IgD-negative memory B cell (primary cell): ENCODE data around the gene ZWINT. TPM values are rescaled to one million over a fixed set of nuclear protein-coding genes. Genes with fewer than 3 reads are reported as not detected.

Source experiments
- H3K27ac Mint-ChIP-seq, 3 donors: one replicate each; pipeline ENCODE4 v1.8.0; 2020 to 2022; ENCODE audit warnings: mild to moderate bottlenecking in 3 of 3, mixed read lengths in 3 of 3, moderate library complexity in 1 of 3
- H3K27me3 Mint-ChIP-seq: one replicate; pipeline ENCODE4 v1.8.0; 2021; ENCODE audit warnings: mixed read lengths
- H3K36me3 Mint-ChIP-seq: one replicate; pipeline ENCODE4 v1.8.0; 2020; ENCODE audit warnings: mild to moderate bottlenecking, mixed read lengths
- H3K4me1 Mint-ChIP-seq, 3 donors: one replicate each; pipeline ENCODE4 v1.8.0; 2020 to 2022; ENCODE audit warnings: mixed read lengths in 3 of 3, mild to moderate bottlenecking in 1 of 3
- H3K4me3 Mint-ChIP-seq, 4 donors: one replicate each; pipeline ENCODE4 v1.8.0; 2020 to 2022; ENCODE audit warnings: mild to moderate bottlenecking in 4 of 4, mixed read lengths in 4 of 4, moderate library complexity in 3 of 4
- H3K9me3 Mint-ChIP-seq, 3 donors: one replicate each; pipeline ENCODE4 v1.8.0; 2020 to 2021; ENCODE audit warnings: mixed read lengths in 3 of 3, mild to moderate bottlenecking in 1 of 3
- polyA plus RNA-seq: library from polyadenylated mRNA; unstranded; fragments of 300-500 nt; fragmentation: Illumina TruSeq; gene quantifications from one replicate; pipeline ENCODE4 v1.2.3, GENCODE V29; 2021

The ZWINT gene
- 1.9 TPM for polyA plus RNA-seq

GRCh38 chr10:56360967-56361612 lies at the start of gene ZWINT:
Gene ZWINT, minus strand, starts transcription at chr10:56361259. Its CDS starts 23 bp downstream, at chr10:56361236.
- H3K27ac Mint-ChIP-seq, result peak within 1 kb of the TSS; percentile 79 to 90 (median 83)
- peaks cover 2% of the 10 kb centered on the region for H3K36me3 Mint-ChIP-seq
- no peaks in the 10 kb centered on the region for H3K9me3 Mint-ChIP-seq
- H3K27me3 Mint-ChIP-seq, result no peaks in the 10 kb centered on the region
- peaks cover 9 to 14% (median 12%) of the 10 kb centered on the region in 3 donors for H3K4me1 Mint-ChIP-seq
- peak within 1 kb of the TSS; percentile 94 to 100 (median 98) for H3K4me3 Mint-ChIP-seq

- no peak overlapping the region for H3K27ac Mint-ChIP-seq
- no peaks in the 10 kb centered on the region for H3K27me3 Mint-ChIP-seq
- no peak overlapping the region for H3K4me3 Mint-ChIP-seq
- no peaks in the 10 kb centered on the region for H3K4me1 Mint-ChIP-seq
- H3K9me3 Mint-ChIP-seq, result peaks cover 0 to 2% (median 2%) of the 10 kb centered on the region in 3 donors
- H3K36me3 Mint-ChIP-seq, result no peaks in the 10 kb centered on the region
Observed at GRCh38 chr10:56383806-56384205, 22.7 kb upstream of the ZWINT start.

- Mint-ChIP-seq H3K27ac (no peak overlapping the region), H3K27me3 (no peaks in the 10 kb centered on the region), H3K9me3 (peaks cover 0 to 29% (median 11%) of the 10 kb centered on the region in 3 donors), H3K4me3 (peak overlapping the region in 1 of 4 donors; percentile 7), H3K36me3 (peaks cover 2% of the 10 kb centered on the region), H3K4me1 (no peaks in the 10 kb centered on the region)
Observed at GRCh38 chr10:56370217-56371113, 9.4 kb upstream of the ZWINT start.

- peak overlapping the region; percentile 94 to 100 (median 98) for H3K4me3 Mint-ChIP-seq
- no peaks in the 10 kb centered on the region for H3K9me3 Mint-ChIP-seq
- no peaks in the 10 kb centered on the region for H3K27me3 Mint-ChIP-seq
- peak overlapping the region; percentile 79 to 90 (median 83) for H3K27ac Mint-ChIP-seq
- H3K36me3 Mint-ChIP-seq, result peaks cover 2% of the 10 kb centered on the region
- peaks cover 9 to 14% (median 12%) of the 10 kb centered on the region in 3 donors for H3K4me1 Mint-ChIP-seq
Observed at GRCh38 chr10:56360583-56360966, 484 bp downstream of the ZWINT start.

- peak overlapping the region in 1 of 3 donors; percentile 90 for H3K27ac Mint-ChIP-seq
- peaks cover 9 to 14% (median 12%) of the 10 kb centered on the region in 3 donors for H3K4me1 Mint-ChIP-seq
- peaks cover 2% of the 10 kb centered on the region for H3K36me3 Mint-ChIP-seq
- no peaks in the 10 kb centered on the region for H3K9me3 Mint-ChIP-seq
- no peaks in the 10 kb centered on the region for H3K27me3 Mint-ChIP-seq
- peak overlapping the region in 2 of 4 donors; percentile 53 to 96 for H3K4me3 Mint-ChIP-seq
Observed at GRCh38 chr10:56359837-56360236, 1.2 kb downstream of the ZWINT start.

GRCh38 chr10:56357018-56357417 lies 4.0 kb downstream of the ZWINT start:
- Mint-ChIP-seq H3K27ac (no peak overlapping the region), H3K4me1 (peaks cover 9 to 12% (median 10%) of the 10 kb centered on the region in 3 donors), H3K4me3 (no peak overlapping the region), H3K27me3 (no peaks in the 10 kb centered on the region), H3K36me3 (peaks cover 1% of the 10 kb centered on the region), H3K9me3 (no peaks in the 10 kb centered on the region)

- H3K27ac Mint-ChIP-seq, result no peak overlapping the region
- no peak overlapping the region for H3K4me3 Mint-ChIP-seq
- no peaks in the 10 kb centered on the region for H3K27me3 Mint-ChIP-seq
- peaks cover 1% of the 10 kb centered on the region for H3K36me3 Mint-ChIP-seq
- H3K9me3 Mint-ChIP-seq, result no peaks in the 10 kb centered on the region
- peaks cover 0 to 4% (median 0%) of the 10 kb centered on the region in 3 donors for H3K4me1 Mint-ChIP-seq
Observed at GRCh38 chr10:56351909-56352630, 9.0 kb downstream of the ZWINT start.

- Mint-ChIP-seq H3K27me3 (no peaks in the 10 kb centered on the region), H3K4me1 (peaks cover 0 to 4% (median 0%) of the 10 kb centered on the region in 3 donors), H3K36me3 (peaks cover 1% of the 10 kb centered on the region), H3K27ac (no peak overlapping the region), H3K4me3 (no peak overlapping the region), H3K9me3 (no peaks in the 10 kb centered on the region)
Observed at GRCh38 chr10:56349611-56350010, 11.4 kb downstream of the ZWINT start.

GRCh38 chr10:56348101-56348500 lies 13.0 kb downstream of the ZWINT start:
- Mint-ChIP-seq H3K9me3 (no peaks in the 10 kb centered on the region), H3K27ac (no peak overlapping the region)

GRCh38 chr10:56346845-56347415 lies 14.1 kb downstream of the ZWINT start:
- Mint-ChIP-seq H3K4me3 (no peak overlapping the region), H3K4me1 (peaks cover 0 to 4% (median 0%) of the 10 kb centered on the region in 3 donors), H3K27me3 (no peaks in the 10 kb centered on the region), H3K36me3 (peaks cover 2% of the 10 kb centered on the region), H3K9me3 (no peaks in the 10 kb centered on the region), H3K27ac (no peak overlapping the region)

More at GRCh38 chr10:56348101-56348500, 13.0 kb downstream of the ZWINT start:
- Mint-ChIP-seq H3K36me3 (peaks cover 3% of the 10 kb centered on the region), H3K27me3 (no peaks in the 10 kb centered on the region), H3K4me1 (peaks cover 0 to 4% (median 0%) of the 10 kb centered on the region in 3 donors), H3K4me3 (no peak overlapping the region)

- Mint-ChIP-seq H3K27me3 (no peaks in the 10 kb centered on the region), H3K36me3 (peaks cover 2% of the 10 kb centered on the region), H3K4me3 (no peak overlapping the region), H3K27ac (no peak overlapping the region), H3K4me1 (peaks cover 0 to 2% (median 0%) of the 10 kb centered on the region in 3 donors), H3K9me3 (peaks cover 0 to 2% (median 2%) of the 10 kb centered on the region in 3 donors)
Observed at GRCh38 chr10:56341612-56342011, 19.4 kb downstream of the ZWINT start.

GRCh38 chr10:56329961-56330360 lies 31.1 kb downstream of the ZWINT start:
- Mint-ChIP-seq H3K27me3 (no peaks in the 10 kb centered on the region), H3K36me3 (no peaks in the 10 kb centered on the region), H3K27ac (no peak overlapping the region), H3K4me3 (no peak overlapping the region), H3K9me3 (peaks cover 0 to 4% (median 0%) of the 10 kb centered on the region in 3 donors), H3K4me1 (no peaks in the 10 kb centered on the region)

- Mint-ChIP-seq H3K9me3 (peaks cover 0 to 3% (median 0%) of the 10 kb centered on the region in 3 donors), H3K27me3 (no peaks in the 10 kb centered on the region), H3K4me3 (no peak overlapping the region), H3K4me1 (no peaks in the 10 kb centered on the region), H3K36me3 (no peaks in the 10 kb centered on the region), H3K27ac (no peak overlapping the region)
Observed at GRCh38 chr10:56327118-56327517, 33.9 kb downstream of the ZWINT start.

- H3K27ac Mint-ChIP-seq, result no peak overlapping the region
- peaks cover 0 to 3% (median 0%) of the 10 kb centered on the region in 3 donors for H3K9me3 Mint-ChIP-seq
- no peaks in the 10 kb centered on the region for H3K36me3 Mint-ChIP-seq
- H3K4me3 Mint-ChIP-seq, result no peak overlapping the region
- no peaks in the 10 kb centered on the region for H3K4me1 Mint-ChIP-seq
- no peaks in the 10 kb centered on the region for H3K27me3 Mint-ChIP-seq
Observed at GRCh38 chr10:56319386-56319785, 41.7 kb downstream of the ZWINT start.
